B cell (primary cell): ENCODE results near the gene TEX10. TPM values are rescaled to one million over a fixed set of nuclear protein-coding genes. Genes with fewer than 3 reads are reported as not detected.

Experiments
- ATAC-seq: fragments of 200-7000 bp; cut with Tn5 transposase; one replicate; pipeline ENCODE4 v1.10.0; 2021; ENCODE audit warnings: low read depth, mild to moderate bottlenecking, moderate number of reproducible peaks, moderate library complexity
- CTCF ChIA-PET: fragments of 350-600 bp; sonication (Branson Sonifier 250); formaldehyde crosslinking; loops from one replicate; lab custom pipeline; 2021; ENCODE audit warnings: antibody characterized with exemption, inconsistent platforms; lab: Charles Lee
- POLR2A ChIA-PET: fragments of 350-600 bp; sonication (Branson Sonifier 250); formaldehyde crosslinking; loops from one replicate; lab custom pipeline; 2021; ENCODE audit warnings: antibody characterized with exemption; lab: Charles Lee
- DNase-seq: peaks from one replicate; pipeline ENCODE4 v3.0.0; 2013
- H2AFZ ChIP-seq: 2 replicates; pipeline ENCODE4 v1.6.1; 2012; ENCODE audit warnings: mild to moderate bottlenecking, low read depth, low read length; ENCODE audit not compliant: insufficient read depth, poor library complexity, severe bottlenecking
- H3K27ac ChIP-seq, 2 donors: 1 replicate in 1 of 2; 2 replicates in 1 of 2; pipeline ENCODE4 v1.5.1; 2012 to 2013; ENCODE audit warnings: low read length in 2 of 2, mild to moderate bottlenecking in 2 of 2, moderate library complexity in 1 of 2
- H3K27me3 ChIP-seq, 4 experiments: fragments of 200-600 bp in 1 of 4; sonication (generic) in 1 of 4; replicated peaks in 1 of 4; 1 replicate in 2 of 4; 2 replicates in 2 of 4; pipeline versions ENCODE4 v1.6.1 to v1.7.0; 2013 to 2016; ENCODE audit warnings: low read length in 3 of 4, mild to moderate bottlenecking in 2 of 4, mixed read lengths in 1 of 4, moderate library complexity in 1 of 4; ENCODE audit not compliant: insufficient read depth in 4 of 4, control insufficient read depth in 3 of 4; ENCODE audit errors: control extremely low read depth in 1 of 4
- H3K36me3 ChIP-seq, 2 experiments: replicated peaks in 1 of 2; 1 replicate in 1 of 2; 2 replicates in 1 of 2; pipeline versions ENCODE4 v1.6.1 to v1.7.1; 2013; ENCODE audit warnings: low read length in 1 of 2; ENCODE audit not compliant: insufficient read depth in 2 of 2, control insufficient read depth in 1 of 2; ENCODE audit errors: control extremely low read depth in 1 of 2, extremely low read depth in 1 of 2
- H3K4me1 ChIP-seq, 2 donors: fragments of 200-600 bp in 1 of 2; sonication (generic) in 1 of 2; 1 replicate in 1 of 2; 2 replicates in 1 of 2; pipeline versions ENCODE4 v1.5.1 to v1.6.1; 2013 to 2017; ENCODE audit warnings: low read length in 2 of 2; ENCODE audit not compliant: control insufficient read depth in 2 of 2, insufficient read depth in 2 of 2
- H3K4me2 ChIP-seq: replicated peaks from 2 replicates; pipeline ENCODE3; 2012; ENCODE audit warnings: mild to moderate bottlenecking, low read depth, low read length; ENCODE audit not compliant: poor library complexity, severe bottlenecking
- H3K4me3 ChIP-seq, 5 experiments: fragments of 200-600 bp in 1 of 5; sonication (generic) in 1 of 5; 1 replicate in 3 of 5; 2 replicates in 2 of 5; pipeline versions ENCODE4 v1.5.1 to v1.7.0; 2011 to 2016; ENCODE audit warnings: low read length in 4 of 5, mild to moderate bottlenecking in 4 of 5, low read depth in 2 of 5, control low read depth in 1 of 5, moderate library complexity in 1 of 5; ENCODE audit not compliant: insufficient read depth in 1 of 5; ENCODE audit errors: control extremely low read depth in 1 of 5, extremely low read depth in 1 of 5
- H3K79me2 ChIP-seq: fragments of 200-600 bp; sonication (generic); one replicate; pipeline ENCODE4 v1.6.0; 2016; ENCODE audit warnings: low read length; ENCODE audit not compliant: control insufficient read depth, insufficient read depth
- H3K9ac ChIP-seq: fragments of 200-600 bp; sonication (generic); 2 replicates; pipeline ENCODE4 v1.6.1; 2017; ENCODE audit warnings: mild to moderate bottlenecking, low read length, moderate library complexity
- H3K9me3 ChIP-seq, 3 donors: one replicate each; pipeline versions ENCODE4 v1.6.1 to v1.7.1; 2013; ENCODE audit warnings: low read length in 2 of 3; ENCODE audit not compliant: control insufficient read depth in 2 of 3, insufficient read depth in 1 of 3; ENCODE audit errors: control extremely low read depth in 1 of 3
- H4K20me1 ChIP-seq: 2 replicates; pipeline ENCODE4 v1.6.0; 2012; ENCODE audit warnings: mild to moderate bottlenecking, low read length; ENCODE audit not compliant: insufficient read depth, control insufficient read depth, poor library complexity, severe bottlenecking
- H3K27ac Mint-ChIP-seq: one replicate; pipeline ENCODE4 v1.8.0; 2021; ENCODE audit warnings: mixed read lengths
- H3K27me3 Mint-ChIP-seq: one replicate; pipeline ENCODE4 v1.8.0; 2021; ENCODE audit warnings: mixed read lengths
- H3K4me1 Mint-ChIP-seq: one replicate; pipeline ENCODE4 v1.8.0; 2021; ENCODE audit warnings: mixed read lengths
- H3K4me3 Mint-ChIP-seq: one replicate; pipeline ENCODE4 v1.8.0; 2021; ENCODE audit warnings: mixed read lengths
- H3K9me3 Mint-ChIP-seq: one replicate; pipeline ENCODE4 v1.8.0; 2022; ENCODE audit warnings: mixed read lengths; ENCODE audit not compliant: insufficient read depth
- EZH2 ChIP-seq: IDR thresholded peaks from 2 replicates; pipeline ENCODE4 v1.6.1; 2012; ENCODE audit warnings: borderline replicate concordance, low read depth, mild to moderate bottlenecking, moderate library complexity, low read length; ENCODE audit not compliant: insufficient read depth, poor library complexity, severe bottlenecking
- WGBS: methylation state at CpG from one replicate; pipeline ENCODE4 v1.1.5; 2013; ENCODE audit warnings: missing lambda C conversion rate; ENCODE audit not compliant: insufficient coverage; 5-methylcytosine and 5-hydroxymethylcytosine counted together
- intact Hi-C: fragments of 100-400 bp; cut with micrococcal nuclease; formaldehyde crosslinking; loops from one replicate; pipeline ENCODE4 v1.10.0; 2022
- polyA minus RNA-seq: library from RNA; depleted of rRNA, polyadenylated mRNA; stranded (reverse); fragments of >200 nt; gene quantifications from 2 replicates; pipeline ENCODE4 v1.2.3, GENCODE V29; 2012
- polyA plus RNA-seq: library from polyadenylated mRNA; depleted of rRNA; stranded (reverse); fragments of >200 nt; gene quantifications from 2 replicates; pipeline ENCODE4 v1.2.3, GENCODE V29; 2012
- total RNA-seq, 2 donors: library from RNA; stranded (reverse); fragments of 120-200 nt in 1 of 2; gene quantifications; 1 replicate in 1 of 2; 2 replicates in 1 of 2; pipeline versions ENCODE4 v1.2.3 to v1.2.4, GENCODE V29; 2013 to 2022
- TF ChIP-seq, protein P1 (sequence below): fragments of 200-600 bp; IDR thresholded peaks from one replicate; pipeline ENCODE4 v1.8.0; 2022; ENCODE audit warnings: antibody characterized with exemption, mild to moderate bottlenecking

Gene TEX10
- total RNA-seq (24.9 and 27.6 TPM in 2 replicates), polyA plus RNA-seq (15.5 and 23.1 TPM in 2 replicates), polyA minus RNA-seq (10.5 and 15.4 TPM in 2 replicates)
- total RNA-seq (2013): 30.2 TPM

DNA sequence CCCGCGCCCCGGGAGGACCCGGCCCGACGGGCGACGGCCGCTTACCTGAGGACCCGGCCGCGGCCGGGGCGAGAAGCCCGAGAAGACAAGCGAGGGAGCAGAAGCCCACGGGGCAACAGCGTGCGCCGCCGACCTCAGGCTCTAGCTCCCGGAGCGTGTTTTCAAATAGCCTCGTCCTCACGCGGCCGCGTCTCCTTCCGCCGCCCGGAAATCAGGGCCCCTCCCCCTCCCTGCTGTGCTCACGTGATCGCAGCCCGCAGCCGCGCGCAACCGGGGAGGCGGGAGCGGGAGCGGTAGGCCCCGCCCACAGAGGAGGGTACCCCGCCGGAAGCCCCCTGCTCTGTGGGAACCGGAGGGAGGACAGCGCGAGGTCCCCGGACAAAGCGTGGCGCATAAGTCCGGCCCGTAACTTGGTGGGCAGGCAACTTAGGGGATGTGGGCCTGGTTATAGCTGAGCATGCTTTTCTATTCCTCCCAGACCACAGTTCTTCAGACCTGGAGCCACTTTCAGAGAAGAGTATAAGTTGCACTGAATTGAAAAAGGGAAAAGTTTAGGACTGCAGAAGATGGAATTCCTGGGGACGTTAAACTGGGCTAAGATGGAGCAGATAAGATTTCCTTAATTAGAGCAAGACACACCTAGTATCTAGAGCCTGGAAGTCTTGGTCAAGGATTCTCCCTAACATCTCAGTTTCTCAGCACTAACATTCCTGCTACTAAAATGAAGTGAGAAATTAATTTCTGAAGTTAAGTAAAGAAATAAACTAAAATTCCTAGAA is at the start of gene TEX10:
Gene TEX10 (minus strand): TSS at position 216 of the 779 bp plus-strand sequence. CDS start 3,579 bp downstream, outside the sequence.
- CTCF ChIA-PET: interaction anchor here (0.6 to 2.6 kb wide), 5 partner anchors 9 to 85 kb away, joined by 3 to 13 read pairs (median 4); partner anchors contain the start of gene MSANTD3

More for the DNA sequence above, at the start of gene TEX10:
- Mint-ChIP-seq H3K27me3 (no peaks in the 10 kb centered on the region), H3K4me1 (peaks cover 69% of the 10 kb centered on the region), H3K27ac (peak within 1 kb of the TSS; percentile 83), H3K9me3 (no peaks in the 10 kb centered on the region), H3K4me3 (peak within 1 kb of the TSS; percentile 93)
- Histone ChIP-seq H3K4me3 (peak within 1 kb of the TSS; percentile 53 to 94 (median 92)), H3K27ac (peak within 1 kb of the TSS; percentile 58 to 90), H3K4me2 (peak within 1 kb of the TSS; percentile 95), H3K9ac (peak within 1 kb of the TSS; percentile 93), H3K4me1 (peaks cover 35% of the 10 kb centered on the region in 2 donors), H3K79me2 (peaks cover 46% of the 10 kb centered on the region), H3K36me3 (peaks cover 0 to 2% of the 10 kb centered on the region in 2 experiments), H3K27me3 (no peaks in the 10 kb centered on the region), H2AFZ (peak within 1 kb of the TSS; percentile 91), H4K20me1 (peaks cover 29% of the 10 kb centered on the region), H3K9me3 (no peaks in the 10 kb centered on the region)
- DNase-seq (peak; percentile 93), ATAC-seq (peak; percentile 93)
- TF ChIP-seq, protein P1, sequence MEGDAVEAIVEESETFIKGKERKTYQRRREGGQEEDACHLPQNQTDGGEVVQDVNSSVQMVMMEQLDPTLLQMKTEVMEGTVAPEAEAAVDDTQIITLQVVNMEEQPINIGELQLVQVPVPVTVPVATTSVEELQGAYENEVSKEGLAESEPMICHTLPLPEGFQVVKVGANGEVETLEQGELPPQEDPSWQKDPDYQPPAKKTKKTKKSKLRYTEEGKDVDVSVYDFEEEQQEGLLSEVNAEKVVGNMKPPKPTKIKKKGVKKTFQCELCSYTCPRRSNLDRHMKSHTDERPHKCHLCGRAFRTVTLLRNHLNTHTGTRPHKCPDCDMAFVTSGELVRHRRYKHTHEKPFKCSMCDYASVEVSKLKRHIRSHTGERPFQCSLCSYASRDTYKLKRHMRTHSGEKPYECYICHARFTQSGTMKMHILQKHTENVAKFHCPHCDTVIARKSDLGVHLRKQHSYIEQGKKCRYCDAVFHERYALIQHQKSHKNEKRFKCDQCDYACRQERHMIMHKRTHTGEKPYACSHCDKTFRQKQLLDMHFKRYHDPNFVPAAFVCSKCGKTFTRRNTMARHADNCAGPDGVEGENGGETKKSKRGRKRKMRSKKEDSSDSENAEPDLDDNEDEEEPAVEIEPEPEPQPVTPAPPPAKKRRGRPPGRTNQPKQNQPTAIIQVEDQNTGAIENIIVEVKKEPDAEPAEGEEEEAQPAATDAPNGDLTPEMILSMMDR: no peak
- TF ChIP-seq EZH2: no peak
- intact Hi-C loops: loop anchor here (1.0 to 10.0 kb wide), 7 partner anchors 58 to 1179 kb away; partner anchors contain the start of genes ALG2, INVS, NR4A3 and RNF20
- under 1% methylated on average over 50 of the region's 53 CpGs for WGBS
- POLR2A ChIA-PET: interaction anchor here (1.2 to 1.3 kb wide), 2 partner anchors 31 to 532 kb away, joined by 3 read pairs; no protein-coding TSS in a partner anchor
